ENCODE data around the gene VPS72. TPM values are rescaled to one million over a fixed set of nuclear protein-coding genes. Genes with fewer than 3 reads are reported as not detected.

The VPS72 gene
- total and polyA plus RNA-seq, 10 of the 15 experiments (the other 5 are each of a cell fraction or from before 2014, with no cell fraction given), result 6.7 to 77.8 (median 58.1) TPM

GRCh38 chr1:151145304-151146071, 44.5 kb downstream of the VPS72 start (continued):
- TF ChIP-seq ZNF592 (IDR thresholded peaks at IDR 0.05), result no peak
- no peak for TF ChIP-seq EED (IDR thresholded peaks at IDR 0.05; ENCODE audit: low read depth)
- TF ChIP-seq SUPT20H (IDR thresholded peaks at IDR 0.05; ENCODE audit: borderline replicate concordance, control insufficient read depth, low read depth, low read length), result no peak
- no peak for TF ChIP-seq IKZF1 (conservative IDR thresholded peaks at IDR 0.05)
- no peak for TF ChIP-seq PBX3 (IDR thresholded peaks at IDR 0.05; ENCODE audit: insufficient replicate concordance, low read depth, low read length)
- TF ChIP-seq ATF2 (IDR thresholded peaks at IDR 0.05; ENCODE audit: low read length), result no peak
- no peak for TF ChIP-seq CEBPZ (IDR thresholded peaks at IDR 0.05; ENCODE audit: low read depth, low read length)
- no peak for TF ChIP-seq NRF1 (conservative IDR thresholded peaks at IDR 0.05; ENCODE audit: low read depth, low read length)
- TF ChIP-seq FOXK2 (IDR thresholded peaks at IDR 0.05), result no peak
- no peak for TF ChIP-seq RAD21 (IDR thresholded peaks at IDR 0.05; ENCODE audit: insufficient read depth, low read depth, low read length)
